Stomach smooth muscle (tissue), 2 donors: ENCODE results near the gene LAMC2.

Source experiments
- H3K27ac ChIP-seq: one replicate; pipeline ENCODE4 v1.7.0; 2013; ENCODE audit warnings: mild to moderate bottlenecking, low read length, inconsistent platforms
- H3K27me3 ChIP-seq, 2 donors: one replicate each; pipeline ENCODE4 v1.7.0; 2013; ENCODE audit warnings: low read length in 2 of 2; ENCODE audit not compliant: insufficient read depth in 2 of 2, control insufficient read depth in 1 of 2
- H3K36me3 ChIP-seq, 2 donors: one replicate each; pipeline ENCODE4 v1.7.0; 2013; ENCODE audit warnings: low read length in 2 of 2; ENCODE audit not compliant: control insufficient read depth in 2 of 2, insufficient read depth in 2 of 2
- H3K4me1 ChIP-seq: one replicate; pipeline ENCODE4 v1.7.0; 2013; ENCODE audit warnings: low read length; ENCODE audit not compliant: control insufficient read depth, insufficient read depth
- H3K4me3 ChIP-seq, 2 donors: one replicate each; pipeline ENCODE4 v1.7.0; 2013; ENCODE audit warnings: low read length in 2 of 2
- H3K9ac ChIP-seq, 2 donors: one replicate each; pipeline ENCODE4 v1.7.0; 2013; ENCODE audit warnings: low read length in 2 of 2, mild to moderate bottlenecking in 1 of 2
- H3K9me3 ChIP-seq, 2 donors: one replicate each; pipeline ENCODE4 v1.7.0; 2013; ENCODE audit warnings: low read length in 2 of 2; ENCODE audit not compliant: control insufficient read depth in 2 of 2
- donor health status: healthy.
- donor health status: Pancreatic carcinoma.

The LAMC2 gene

GRCh38 chr1:183193963-183194525 is 8.0 kb downstream of the LAMC2 start:
- Histone ChIP-seq H3K4me3 (no peak overlapping the region), H3K27ac (no peak overlapping the region), H3K4me1 (peaks cover 7% of the 10 kb centered on the region)

GRCh38 chr1:183194527-183195141 is 8.6 kb downstream of the LAMC2 start:
- peaks cover 7% of the 10 kb centered on the region for H3K4me1 ChIP-seq
- H3K9ac ChIP-seq: no peak overlapping the region
- no peak overlapping the region for H3K27ac ChIP-seq
- no peaks in the 10 kb centered on the region for H3K36me3 ChIP-seq
- no peaks in the 10 kb centered on the region for H3K9me3 ChIP-seq
- no peaks in the 10 kb centered on the region for H3K27me3 ChIP-seq
- no peak overlapping the region for H3K4me3 ChIP-seq

More at GRCh38 chr1:183193963-183194525, 8.0 kb downstream of the LAMC2 start:
- Histone ChIP-seq H3K36me3 (no peaks in the 10 kb centered on the region), H3K9me3 (no peaks in the 10 kb centered on the region), H3K9ac (no peak overlapping the region), H3K27me3 (no peaks in the 10 kb centered on the region)

- H3K9ac ChIP-seq: no peak overlapping the region
- H3K36me3 ChIP-seq: no peaks in the 10 kb centered on the region
- no peaks in the 10 kb centered on the region for H3K27me3 ChIP-seq
- H3K9me3 ChIP-seq: no peaks in the 10 kb centered on the region
- H3K4me3 ChIP-seq: no peak overlapping the region
- peaks cover 7% of the 10 kb centered on the region for H3K4me1 ChIP-seq
- no peak overlapping the region for H3K27ac ChIP-seq
Observed at GRCh38 chr1:183195142-183195574, 9.1 kb downstream of the LAMC2 start.

GRCh38 chr1:183197762-183198161 is 11.7 kb downstream of the LAMC2 start:
- H3K4me3 ChIP-seq: no peak overlapping the region
- no peaks in the 10 kb centered on the region for H3K36me3 ChIP-seq
- H3K4me1 ChIP-seq: peaks cover 7% of the 10 kb centered on the region
- H3K9ac ChIP-seq: no peak overlapping the region
- peak overlapping the region; percentile 32 for H3K27ac ChIP-seq
- H3K9me3 ChIP-seq: no peaks in the 10 kb centered on the region
- no peaks in the 10 kb centered on the region for H3K27me3 ChIP-seq

- Histone ChIP-seq H3K36me3 (no peaks in the 10 kb centered on the region), H3K9ac (peak overlapping the region; percentile 22 to 67), H3K27me3 (no peaks in the 10 kb centered on the region), H3K4me3 (no peak overlapping the region), H3K9me3 (no peaks in the 10 kb centered on the region), H3K4me1 (peaks cover 7% of the 10 kb centered on the region), H3K27ac (peak overlapping the region; percentile 76)
Observed at GRCh38 chr1:183198463-183198862, 12.4 kb downstream of the LAMC2 start.

GRCh38 chr1:183199304-183199703 is 13.2 kb downstream of the LAMC2 start:
- H3K36me3 ChIP-seq: no peaks in the 10 kb centered on the region
- no peak overlapping the region for H3K4me3 ChIP-seq
- peak overlapping the region; percentile 76 for H3K27ac ChIP-seq
- no peaks in the 10 kb centered on the region for H3K27me3 ChIP-seq
- no peak overlapping the region for H3K9ac ChIP-seq
- H3K9me3 ChIP-seq: no peaks in the 10 kb centered on the region
- H3K4me1 ChIP-seq: peaks cover 7% of the 10 kb centered on the region

- Histone ChIP-seq H3K9me3 (no peaks in the 10 kb centered on the region), H3K4me3 (no peak overlapping the region), H3K27ac (no peak overlapping the region), H3K4me1 (peaks cover 12% of the 10 kb centered on the region), H3K36me3 (no peaks in the 10 kb centered on the region), H3K9ac (no peak overlapping the region), H3K27me3 (no peaks in the 10 kb centered on the region)
Observed at GRCh38 chr1:183200451-183200850, 14.4 kb downstream of the LAMC2 start.

GRCh38 chr1:183203094-183203493 is 17.0 kb downstream of the LAMC2 start:
- H3K27ac ChIP-seq: no peak overlapping the region
- H3K4me1 ChIP-seq: peaks cover 15% of the 10 kb centered on the region
- no peaks in the 10 kb centered on the region for H3K36me3 ChIP-seq
- no peak overlapping the region for H3K9ac ChIP-seq
- H3K9me3 ChIP-seq: no peaks in the 10 kb centered on the region
- H3K4me3 ChIP-seq: no peak overlapping the region
- H3K27me3 ChIP-seq: no peaks in the 10 kb centered on the region

GRCh38 chr1:183205196-183205781 is 19.2 kb downstream of the LAMC2 start:
- no peaks in the 10 kb centered on the region for H3K27me3 ChIP-seq
- no peaks in the 10 kb centered on the region for H3K9me3 ChIP-seq
- H3K9ac ChIP-seq: peak overlapping the region; percentile 17 to 21
- peaks cover 8% of the 10 kb centered on the region for H3K4me1 ChIP-seq
- H3K36me3 ChIP-seq: no peaks in the 10 kb centered on the region
- H3K27ac ChIP-seq: peak overlapping the region; percentile 75
- no peak overlapping the region for H3K4me3 ChIP-seq

GRCh38 chr1:183206538-183207122 is 20.6 kb downstream of the LAMC2 start:
- Histone ChIP-seq H3K9ac (no peak overlapping the region), H3K27ac (no peak overlapping the region), H3K4me1 (peaks cover 8% of the 10 kb centered on the region), H3K9me3 (no peaks in the 10 kb centered on the region), H3K36me3 (no peaks in the 10 kb centered on the region), H3K27me3 (no peaks in the 10 kb centered on the region), H3K4me3 (no peak overlapping the region)
